ENCODE measurements around the gene MRPL54. TPM values are rescaled to one million over a fixed set of nuclear protein-coding genes. Genes with fewer than 3 reads are reported as not detected.

MRPL54 gene
- total RNA-seq, 1 experiment from 2014 or later = 46.4 TPM

DNA sequence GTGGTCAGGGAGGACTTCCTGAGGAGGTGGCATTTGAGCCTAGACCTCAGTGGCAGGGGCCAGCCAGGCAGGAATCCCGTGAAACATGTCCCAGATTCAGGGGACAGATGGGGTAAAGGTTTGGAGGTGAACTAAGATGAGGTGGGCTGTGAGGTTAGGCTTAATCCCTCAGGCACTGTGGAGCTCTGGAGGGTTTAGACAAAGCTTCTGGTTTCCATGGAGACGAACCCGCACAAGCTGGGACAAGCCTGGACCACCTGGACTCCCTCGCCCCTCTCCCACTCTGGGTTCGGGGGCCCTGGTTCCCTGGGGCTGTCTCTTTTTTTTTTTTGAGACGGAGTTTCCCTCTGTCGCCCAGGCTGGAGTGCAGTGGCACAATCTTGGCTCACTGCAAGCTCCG is 38.6 kb upstream of the MRPL54 start:
- POLR2A ChIA-PET = no interaction called here
- H3K36me3 ChIP-seq (ENCODE audit: control insufficient read depth, insufficient read depth, low read length) = no peaks in the 10 kb centered on the region
- intact Hi-C loops (cut with micrococcal nuclease; ENCODE audit: unreplicated experiment) = loop anchor here (5.0 kb wide), 1 partner anchor 57 kb away; no protein-coding TSS in a partner anchor
- Mint-ChIP-seq H3K4me1 (ENCODE audit: low read depth, unreplicated experiment) (no peaks in the 10 kb centered on the region), H3K4me3 (ENCODE audit: unreplicated experiment) (no peak overlapping the region), H3K27ac (ENCODE audit: unreplicated experiment) (no peak overlapping the region), H3K27me3 (ENCODE audit: insufficient read depth, unreplicated experiment) (no peaks in the 10 kb centered on the region), H3K9me3 (ENCODE audit: unreplicated experiment) (no peaks in the 10 kb centered on the region), H3K36me3 (ENCODE audit: insufficient read depth, unreplicated experiment) (peaks cover 18% of the 10 kb centered on the region)
- TF ChIP-seq, protein P1, sequence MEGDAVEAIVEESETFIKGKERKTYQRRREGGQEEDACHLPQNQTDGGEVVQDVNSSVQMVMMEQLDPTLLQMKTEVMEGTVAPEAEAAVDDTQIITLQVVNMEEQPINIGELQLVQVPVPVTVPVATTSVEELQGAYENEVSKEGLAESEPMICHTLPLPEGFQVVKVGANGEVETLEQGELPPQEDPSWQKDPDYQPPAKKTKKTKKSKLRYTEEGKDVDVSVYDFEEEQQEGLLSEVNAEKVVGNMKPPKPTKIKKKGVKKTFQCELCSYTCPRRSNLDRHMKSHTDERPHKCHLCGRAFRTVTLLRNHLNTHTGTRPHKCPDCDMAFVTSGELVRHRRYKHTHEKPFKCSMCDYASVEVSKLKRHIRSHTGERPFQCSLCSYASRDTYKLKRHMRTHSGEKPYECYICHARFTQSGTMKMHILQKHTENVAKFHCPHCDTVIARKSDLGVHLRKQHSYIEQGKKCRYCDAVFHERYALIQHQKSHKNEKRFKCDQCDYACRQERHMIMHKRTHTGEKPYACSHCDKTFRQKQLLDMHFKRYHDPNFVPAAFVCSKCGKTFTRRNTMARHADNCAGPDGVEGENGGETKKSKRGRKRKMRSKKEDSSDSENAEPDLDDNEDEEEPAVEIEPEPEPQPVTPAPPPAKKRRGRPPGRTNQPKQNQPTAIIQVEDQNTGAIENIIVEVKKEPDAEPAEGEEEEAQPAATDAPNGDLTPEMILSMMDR (IDR thresholded peaks at IDR 0.05; ENCODE audit: insufficient read depth in 1 of 2, low read depth in 1 of 2, low read length in 1 of 2, severe bottlenecking in 1 of 2, unreplicated experiment in 1 of 2) = no peak
- CTCF ChIA-PET = no interaction called here
- no peak for DNase-seq
- no peak overlapping the region for H3K4me3 ChIP-seq (ENCODE audit: low read depth, low read length)
- no peaks in the 10 kb centered on the region for H3K9me3 ChIP-seq
- H3K4me1 ChIP-seq = peaks cover 24% of the 10 kb centered on the region
- H3K27me3 ChIP-seq (replicated peaks; ENCODE audit: control insufficient read depth, insufficient read depth, low read length) = no peaks in the 10 kb centered on the region
- no TSS peak for BruUV-seq (replicated peaks)

GRCh38 chr19:3725121-3725520 is 37.4 kb upstream of the MRPL54 start:
- H3K27ac Mint-ChIP-seq (ENCODE audit: unreplicated experiment) = no peak overlapping the region
- CTCF ChIA-PET = no interaction called here

GRCh38 chr19:3725640-3726310 is 36.7 kb upstream of the MRPL54 start:
- Histone ChIP-seq H3K9me3 (no peaks in the 10 kb centered on the region), H3K27me3 (replicated peaks; ENCODE audit: control insufficient read depth, insufficient read depth, low read length) (no peaks in the 10 kb centered on the region), H3K4me1 (peaks cover 10% of the 10 kb centered on the region), H3K36me3 (ENCODE audit: control insufficient read depth, insufficient read depth, low read length) (no peaks in the 10 kb centered on the region), H3K4me3 (ENCODE audit: low read depth, low read length) (no peak overlapping the region)
- ChIA-PET CTCF (no interaction called here), POLR2A (no interaction called here)
- no peak for DNase-seq
- Mint-ChIP-seq H3K27me3 (ENCODE audit: insufficient read depth, unreplicated experiment) (no peaks in the 10 kb centered on the region), H3K36me3 (ENCODE audit: insufficient read depth, unreplicated experiment) (peaks cover 21% of the 10 kb centered on the region), H3K4me3 (ENCODE audit: unreplicated experiment) (no peak overlapping the region), H3K9me3 (ENCODE audit: unreplicated experiment) (no peaks in the 10 kb centered on the region), H3K4me1 (ENCODE audit: low read depth, unreplicated experiment) (no peaks in the 10 kb centered on the region), H3K27ac (ENCODE audit: unreplicated experiment) (no peak overlapping the region)
- TF ChIP-seq, protein P1 (IDR thresholded peaks at IDR 0.05; ENCODE audit: insufficient read depth in 1 of 2, low read depth in 1 of 2, low read length in 1 of 2, severe bottlenecking in 1 of 2, unreplicated experiment in 1 of 2) = no peak
- intact Hi-C loops (cut with micrococcal nuclease; ENCODE audit: unreplicated experiment) = no loop called here
- BruUV-seq (replicated peaks) = no TSS peak

More at GRCh38 chr19:3725121-3725520, 37.4 kb upstream of the MRPL54 start:
- Mint-ChIP-seq H3K27me3 (ENCODE audit: insufficient read depth, unreplicated experiment) (no peaks in the 10 kb centered on the region), H3K36me3 (ENCODE audit: insufficient read depth, unreplicated experiment) (peaks cover 23% of the 10 kb centered on the region), H3K9me3 (ENCODE audit: unreplicated experiment) (no peaks in the 10 kb centered on the region), H3K4me3 (ENCODE audit: unreplicated experiment) (no peak overlapping the region), H3K4me1 (ENCODE audit: low read depth, unreplicated experiment) (no peaks in the 10 kb centered on the region)
- Histone ChIP-seq H3K4me3 (ENCODE audit: low read depth, low read length) (no peak overlapping the region), H3K4me1 (peaks cover 12% of the 10 kb centered on the region), H3K9me3 (no peaks in the 10 kb centered on the region), H3K27me3 (replicated peaks; ENCODE audit: control insufficient read depth, insufficient read depth, low read length) (no peaks in the 10 kb centered on the region), H3K36me3 (ENCODE audit: control insufficient read depth, insufficient read depth, low read length) (no peaks in the 10 kb centered on the region)
- DNase-seq = no peak
- TF ChIP-seq, protein P1 (IDR thresholded peaks at IDR 0.05; ENCODE audit: insufficient read depth in 1 of 2, low read depth in 1 of 2, low read length in 1 of 2, severe bottlenecking in 1 of 2, unreplicated experiment in 1 of 2) = no peak
- intact Hi-C loops (cut with micrococcal nuclease; ENCODE audit: unreplicated experiment) = no loop called here
- POLR2A ChIA-PET = no interaction called here
- no TSS peak for BruUV-seq (replicated peaks)

All from Caco-2 (cell line).